GM21619 (cell line): ENCODE results near the gene C12orf76.
A peak's percentile ranks its signal among the peaks of the same experiment; 100 is the strongest.
"Not testable (repeated sequence)": the region's sequence is repeated elsewhere in the genome, so short reads cannot be mapped to it uniquely, and the experiment has no call there.

Source experiments
- ATAC-seq: cut with Tn5 transposase; IDR thresholded peaks from one replicate; pipeline ENCODE4 v1.9.1; 2021; ENCODE audit not compliant: unreplicated experiment

Gene C12orf76

DNA sequence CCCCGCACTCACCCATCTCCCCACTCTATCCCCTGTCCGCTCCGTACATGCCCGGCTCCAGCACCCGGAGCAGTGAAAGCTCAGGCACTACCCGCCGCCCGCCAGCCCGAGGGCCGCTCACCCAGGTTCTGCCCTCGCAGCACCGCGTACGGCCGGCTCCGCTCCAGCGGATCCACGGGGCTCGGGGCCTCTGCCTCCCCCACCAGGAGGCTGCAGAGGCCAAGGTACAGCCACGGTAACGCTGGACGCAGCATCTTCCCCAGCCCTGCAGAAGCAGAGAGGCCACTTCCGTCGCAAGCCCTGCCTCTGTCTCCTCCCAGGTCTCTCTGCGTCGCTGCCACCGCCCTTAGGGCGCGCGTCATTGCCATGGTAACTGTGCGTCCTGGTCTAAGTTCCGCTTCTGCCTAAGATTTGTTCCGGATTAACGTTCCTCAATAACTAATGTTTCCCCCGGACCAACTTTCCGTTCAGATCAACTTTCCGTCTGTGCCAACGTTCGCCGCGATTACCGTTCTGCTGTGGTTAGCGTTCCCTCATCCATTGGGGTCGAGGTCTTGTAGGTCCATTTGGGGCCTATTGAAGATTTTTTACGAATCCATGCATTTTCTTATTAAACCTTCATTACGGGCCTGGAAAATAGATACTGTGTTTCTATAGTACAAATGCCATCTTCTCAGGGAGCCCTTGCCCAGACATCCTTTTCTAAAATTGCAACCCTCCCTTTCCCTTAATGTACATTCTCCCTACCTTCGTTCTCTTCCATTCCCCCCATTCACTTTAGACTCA lies at the start of gene C12orf76:
C12orf76 (minus strand) TSS at position 281 of the 786 bp plus-strand sequence; CDS start at position 254, 27 bp downstream.
- ATAC-seq: peak; percentile 98

DNA sequence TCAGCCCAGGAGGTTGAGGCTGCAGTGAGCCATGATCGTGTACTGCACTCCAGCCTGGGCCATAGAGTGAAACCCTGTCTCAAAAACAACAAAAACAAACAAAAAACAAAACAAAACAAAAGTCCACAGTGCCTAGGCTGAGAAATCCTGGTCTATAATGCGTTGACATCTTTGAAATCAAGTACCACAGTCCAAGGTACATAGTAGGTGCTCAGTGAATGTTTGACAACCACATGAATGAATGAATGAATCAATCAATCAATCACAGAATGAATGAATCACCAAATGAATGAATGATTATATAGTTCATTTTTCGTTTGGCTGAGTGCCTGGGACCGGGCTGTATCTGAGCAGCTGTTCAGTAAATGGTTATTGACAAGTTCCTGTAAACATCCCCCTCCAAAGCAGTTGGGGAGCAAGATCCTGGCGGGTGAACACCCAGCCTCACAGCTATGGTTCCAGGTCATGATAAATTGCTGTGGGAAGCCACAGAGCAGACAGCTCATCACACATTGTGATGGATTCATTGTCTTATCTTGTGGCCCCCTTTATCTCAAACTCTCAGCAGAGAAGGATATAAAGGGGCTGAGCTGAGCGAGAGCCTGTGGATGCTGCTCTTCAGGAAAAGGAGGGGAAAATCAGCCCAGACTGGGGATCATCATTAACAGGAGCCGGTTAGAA lies 45.4 kb upstream of the C12orf76 start:
- no peak for ATAC-seq

DNA sequence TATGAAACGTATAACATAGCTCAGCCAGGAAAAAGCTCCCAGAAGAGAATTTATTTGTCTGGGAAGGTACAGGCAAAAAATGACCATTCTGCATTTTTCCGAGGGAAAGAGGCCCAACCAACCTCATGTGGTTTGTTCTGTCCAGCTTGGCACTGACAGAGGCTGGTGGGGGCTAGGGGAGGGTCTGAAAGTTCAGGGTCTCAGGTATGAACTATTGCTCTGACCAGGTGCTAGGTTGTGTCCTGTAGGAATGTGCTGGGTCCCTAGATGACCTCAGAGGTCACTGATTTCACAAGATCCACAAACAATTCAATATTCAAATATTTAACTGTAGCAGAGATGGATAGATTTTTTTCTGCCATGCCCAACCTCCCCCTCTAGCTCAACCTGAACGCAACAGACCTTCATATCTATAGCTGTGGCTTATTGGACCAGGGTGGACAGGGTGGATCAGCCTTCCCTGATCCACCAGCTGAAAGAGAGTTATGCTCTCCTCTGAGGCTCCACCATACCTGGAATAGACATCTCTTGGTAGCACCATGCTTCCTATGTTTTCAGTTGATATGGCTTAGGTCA lies 42.9 kb upstream of the C12orf76 start:
- ATAC-seq: no peak

GRCh38 chr12:110090266-110091135 lies 42.2 kb upstream of the C12orf76 start:
- no peak for ATAC-seq

DNA sequence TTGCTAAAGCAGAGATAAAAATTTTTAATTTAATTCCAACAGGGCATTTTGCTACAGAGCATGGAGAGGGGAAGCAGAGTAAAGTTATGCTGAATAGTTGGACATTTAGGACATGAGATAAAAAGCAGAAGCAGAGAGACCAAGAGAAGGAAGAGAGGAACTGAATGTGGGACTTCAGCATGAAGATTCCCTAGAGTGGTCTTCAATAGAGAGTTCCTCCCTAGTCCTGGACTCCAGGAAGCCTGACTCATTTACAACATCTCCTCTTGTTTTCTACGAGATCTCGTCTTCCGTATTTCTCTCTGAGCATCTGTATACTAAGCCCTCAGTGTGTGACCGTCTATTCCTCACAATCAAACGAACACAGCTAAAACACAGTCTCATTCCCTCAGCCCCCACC lies 40.6 kb upstream of the C12orf76 start:
- no peak for ATAC-seq

- not testable (repeated sequence) for ATAC-seq
Measured at GRCh38 chr12:110088216-110088615, 39.9 kb upstream of the C12orf76 start.

- ATAC-seq: no peak
Measured at GRCh38 chr12:110084314-110085015, 36.1 kb upstream of the C12orf76 start.

DNA sequence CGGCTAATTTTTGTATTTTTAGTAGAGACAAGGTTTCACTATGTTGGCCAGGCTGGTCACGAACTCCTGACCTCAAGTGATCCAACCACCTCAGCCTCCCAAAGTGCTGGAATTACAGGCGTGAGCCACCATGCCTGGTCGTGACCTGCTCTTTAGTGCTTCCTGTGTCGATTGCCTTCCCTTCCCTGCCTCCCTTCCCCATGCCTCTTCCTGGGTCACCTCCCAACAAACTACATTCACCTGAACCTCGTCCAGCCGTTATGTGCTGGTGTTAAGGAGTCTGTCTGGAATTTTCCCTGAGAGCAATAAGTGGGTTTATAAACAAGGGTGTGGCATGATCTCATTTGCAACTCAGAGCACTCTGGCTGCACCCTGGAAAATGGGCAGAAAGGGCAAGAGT lies 32.1 kb upstream of the C12orf76 start:
- ATAC-seq: no peak

DNA sequence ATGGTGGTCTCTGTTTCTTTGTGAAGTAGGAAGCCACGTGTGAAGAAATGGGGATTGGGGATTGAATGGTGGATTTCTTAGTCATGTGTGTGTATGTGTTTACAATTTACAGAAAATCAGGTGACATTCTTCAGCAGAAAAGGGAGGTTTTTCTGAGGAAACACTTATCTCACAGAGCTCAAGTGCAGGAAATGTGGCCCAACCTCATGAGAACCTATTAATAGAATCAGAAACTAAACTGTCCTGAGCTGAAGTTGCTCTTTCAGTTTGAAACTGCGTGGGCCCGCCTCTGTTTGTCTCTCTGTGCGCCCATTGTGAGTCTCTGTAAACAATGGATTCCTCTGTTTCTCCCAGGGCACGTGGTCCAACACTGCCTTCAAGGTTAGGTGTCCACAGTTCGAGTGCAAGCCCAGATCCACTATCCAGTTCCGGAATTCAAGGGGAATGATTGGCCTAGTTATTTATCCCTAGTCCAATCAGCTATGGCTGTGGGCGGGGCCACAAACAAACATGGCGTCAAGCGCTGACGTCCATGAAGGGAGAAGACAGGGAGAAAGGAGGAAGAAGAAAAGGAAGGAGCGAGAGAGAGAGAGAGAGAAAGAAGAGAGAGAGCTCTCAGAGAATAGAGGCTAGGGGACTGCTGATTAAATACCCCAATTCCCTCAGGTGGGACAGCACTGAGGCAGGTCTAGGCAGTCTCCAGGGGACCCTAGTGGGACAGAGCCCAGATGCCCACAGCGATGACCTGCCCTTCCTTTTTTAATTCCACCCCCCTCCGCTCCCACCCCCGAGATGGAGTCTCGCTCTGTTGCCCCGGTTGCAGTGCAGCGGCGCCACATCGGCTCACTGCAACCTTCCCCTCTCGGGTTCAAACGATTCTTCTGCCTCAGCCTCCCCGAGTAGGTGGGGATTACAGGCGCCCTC lies 31.4 kb upstream of the C12orf76 start:
- ATAC-seq: peak; percentile 84

DNA sequence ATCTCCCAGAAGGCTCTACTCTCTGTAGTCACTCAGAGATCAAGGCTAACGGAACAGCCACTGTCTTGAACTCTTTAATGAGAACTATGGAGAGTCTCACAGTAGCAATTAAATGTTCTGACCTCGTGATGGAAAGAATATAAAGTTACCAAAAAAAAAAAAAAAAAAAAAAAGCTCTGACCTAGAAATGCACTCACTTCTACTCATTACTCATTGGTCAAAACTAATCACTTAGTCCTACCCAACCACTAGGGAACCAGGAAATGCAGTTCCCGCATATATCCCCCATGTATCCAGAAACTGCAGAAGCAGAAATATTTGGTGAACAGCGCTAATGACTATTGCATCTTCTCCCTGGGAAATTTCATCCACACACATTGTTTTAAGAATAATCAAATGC lies 29.5 kb upstream of the C12orf76 start:
- no peak for ATAC-seq

DNA sequence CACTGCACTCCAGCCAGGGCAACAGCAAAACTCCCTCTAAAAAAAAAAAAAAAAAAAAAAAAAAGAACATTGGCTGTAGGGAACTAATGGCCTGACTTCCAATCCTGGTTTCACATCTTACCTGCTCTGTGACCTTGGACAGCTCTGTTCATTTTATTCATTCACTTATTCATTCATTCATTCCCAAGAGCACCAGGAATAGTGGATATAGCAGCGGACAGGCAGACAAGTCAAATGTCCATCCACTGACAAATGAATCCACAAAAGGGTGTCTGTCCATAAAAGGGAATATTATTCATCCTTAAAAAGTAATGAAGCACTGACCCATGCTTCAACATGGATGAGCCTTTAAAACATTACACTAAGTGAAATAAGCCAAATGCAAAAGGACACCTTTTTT lies 27.6 kb upstream of the C12orf76 start:
- no peak for ATAC-seq

DNA sequence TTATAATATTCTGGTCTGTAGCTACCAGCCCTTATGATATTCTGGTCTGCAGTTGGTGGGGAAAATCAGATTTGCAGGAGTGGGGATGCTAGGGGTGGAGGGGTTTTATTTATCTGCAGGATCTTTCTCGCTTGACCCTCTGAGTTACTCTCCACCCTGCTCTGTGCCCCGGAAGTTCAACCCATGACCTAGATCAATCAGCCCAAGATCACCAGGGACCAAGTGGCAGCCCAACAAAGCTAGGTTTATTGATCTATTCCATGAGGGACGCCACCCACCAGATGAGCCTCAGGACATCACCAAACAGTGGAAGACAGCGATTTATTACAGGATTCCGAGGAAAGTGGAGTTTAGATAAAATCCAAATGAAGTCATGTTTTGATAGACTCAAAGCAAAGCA lies 25.8 kb upstream of the C12orf76 start:
- ATAC-seq: no peak

DNA sequence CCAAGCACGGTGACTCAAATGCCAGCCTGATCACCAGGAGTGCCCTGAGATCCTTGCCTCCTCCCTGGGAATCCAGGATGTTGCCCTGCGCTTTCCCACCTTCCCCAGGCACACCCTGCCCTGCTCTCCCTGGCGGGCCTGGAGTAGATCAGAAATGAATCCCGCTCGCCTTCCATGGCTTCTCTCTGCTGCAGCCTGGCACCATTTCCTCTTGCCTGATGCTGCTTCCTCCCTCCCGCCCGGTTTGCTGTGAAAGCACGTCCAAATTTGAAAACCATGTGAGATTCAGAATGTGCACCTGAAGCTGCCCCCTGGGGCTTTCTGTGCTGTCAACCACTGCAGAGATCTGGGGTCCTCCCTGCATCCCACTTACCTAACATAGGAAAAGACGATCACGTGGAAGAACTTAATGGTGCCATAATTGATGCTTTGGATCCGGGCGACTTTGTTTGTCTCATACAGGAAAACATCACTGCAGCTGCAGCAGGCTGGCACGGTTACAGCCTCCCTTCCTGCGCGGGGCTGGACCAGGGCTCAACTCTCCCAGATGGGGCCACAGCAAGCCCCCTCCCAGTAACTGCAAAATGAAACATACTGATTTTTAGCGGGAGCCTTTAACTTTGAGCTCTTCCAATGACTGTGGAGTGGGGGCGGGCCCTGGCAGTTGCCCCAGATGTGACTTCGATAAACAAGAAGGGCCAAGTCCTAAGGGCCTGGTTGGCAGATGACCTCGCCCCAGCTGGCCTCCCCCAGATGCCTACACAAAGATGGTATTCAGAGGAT lies 24.9 kb upstream of the C12orf76 start:
- ATAC-seq: no peak

- not testable (repeated sequence) for ATAC-seq
Measured at GRCh38 chr12:110072636-110073035, 24.3 kb upstream of the C12orf76 start.

- ATAC-seq: no peak
Measured at GRCh38 chr12:110071967-110072366, 23.6 kb upstream of the C12orf76 start.

DNA sequence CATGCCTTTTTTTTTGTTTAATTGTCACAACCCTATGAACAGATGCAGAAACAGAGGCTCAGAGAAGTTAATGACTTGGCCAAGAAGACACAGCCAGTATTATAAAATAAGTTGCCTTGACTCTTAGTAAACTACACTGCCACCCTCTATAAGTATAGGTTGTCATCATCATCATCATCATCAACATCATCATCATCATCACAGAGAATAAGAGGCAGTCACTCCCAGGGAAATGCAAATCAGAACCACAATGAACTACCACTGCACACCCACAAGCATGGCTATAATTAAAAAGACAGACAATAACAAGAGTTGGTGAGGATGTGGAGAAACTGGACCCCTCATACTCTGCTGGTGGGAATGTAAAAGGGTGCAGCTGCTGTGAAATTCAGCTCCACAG lies 23.2 kb upstream of the C12orf76 start:
- ATAC-seq: no peak

DNA sequence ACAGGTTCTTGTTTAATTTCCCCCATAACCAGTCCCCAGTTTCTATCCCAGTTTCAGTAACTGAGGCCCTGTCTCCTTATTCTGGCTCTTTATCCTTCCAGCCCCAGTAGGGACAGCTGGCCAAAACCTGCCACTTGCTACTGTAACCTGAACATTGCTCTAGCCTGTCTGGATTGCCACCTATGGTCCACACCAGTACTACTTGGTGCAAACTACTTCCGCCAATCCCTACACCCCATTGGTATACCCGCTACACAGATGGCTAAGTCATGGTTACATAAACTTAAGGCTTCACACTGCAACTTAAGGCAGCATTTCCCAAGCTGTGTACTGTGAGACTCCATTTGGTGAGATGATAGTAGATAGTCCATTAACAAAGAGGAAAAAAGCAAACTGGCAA lies 20.3 kb upstream of the C12orf76 start:
- no peak for ATAC-seq

DNA sequence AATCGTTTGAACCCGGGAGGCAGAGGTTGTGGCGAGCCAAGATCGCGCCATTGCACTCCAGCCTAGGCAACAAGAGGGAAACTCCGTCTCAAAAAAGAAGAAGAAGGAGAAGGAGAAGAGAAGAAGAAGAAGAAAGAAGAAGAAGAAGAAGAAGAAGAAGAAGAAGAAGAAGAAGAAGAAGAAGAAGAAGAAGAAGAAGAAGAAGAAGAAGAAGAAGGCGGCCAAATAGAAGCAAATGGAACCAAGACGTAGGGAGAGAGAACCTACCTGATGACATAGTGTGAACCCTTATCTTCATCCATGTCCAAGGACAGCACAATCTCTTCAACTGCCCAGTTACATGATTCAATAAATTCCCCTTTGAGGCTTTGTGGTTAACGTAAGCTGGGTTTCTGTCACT lies 19.8 kb upstream of the C12orf76 start:
- ATAC-seq: not testable (repeated sequence)

GRCh38 chr12:110067531-110067930 lies 19.2 kb upstream of the C12orf76 start:
- ATAC-seq: no peak
